Spleen (tissue), 7 donors: ENCODE data around the gene SYNPR.

Source experiments
- POLR2A ChIP-seq, 3 donors: fragments of 450-650 bp; IDR thresholded peaks; one replicate each; pipeline ENCODE4 v1.5.1; 2017; ENCODE audit warnings: antibody characterized with exemption in 3 of 3, mild to moderate bottlenecking in 1 of 3
- TF ChIP-seq, protein P1 (sequence below), 11 experiments: fragments of 200-600 bp in 7 of 11; fragments of 450-650 bp in 4 of 11; sonication (generic) in 4 of 11; IDR thresholded peaks in 8 of 11; conservative IDR thresholded peaks in 3 of 11; 1 replicate in 7 of 11; 2 replicates in 4 of 11; pipeline versions ENCODE4 v1.4.0 to v1.8.0; 2016 to 2021; ENCODE audit warnings: antibody characterized with exemption in 11 of 11, inconsistent platforms in 4 of 11, mild to moderate bottlenecking in 1 of 11
- donor health status: DM: no; HTN: no; CAD: no; lungs with moderate emphysema.
- donor health status: DM: no; HTN: no; CAD: no.
- donor health status: DM: no; HTN: no; CAD: no.

- TF ChIP-seq, protein P1, sequence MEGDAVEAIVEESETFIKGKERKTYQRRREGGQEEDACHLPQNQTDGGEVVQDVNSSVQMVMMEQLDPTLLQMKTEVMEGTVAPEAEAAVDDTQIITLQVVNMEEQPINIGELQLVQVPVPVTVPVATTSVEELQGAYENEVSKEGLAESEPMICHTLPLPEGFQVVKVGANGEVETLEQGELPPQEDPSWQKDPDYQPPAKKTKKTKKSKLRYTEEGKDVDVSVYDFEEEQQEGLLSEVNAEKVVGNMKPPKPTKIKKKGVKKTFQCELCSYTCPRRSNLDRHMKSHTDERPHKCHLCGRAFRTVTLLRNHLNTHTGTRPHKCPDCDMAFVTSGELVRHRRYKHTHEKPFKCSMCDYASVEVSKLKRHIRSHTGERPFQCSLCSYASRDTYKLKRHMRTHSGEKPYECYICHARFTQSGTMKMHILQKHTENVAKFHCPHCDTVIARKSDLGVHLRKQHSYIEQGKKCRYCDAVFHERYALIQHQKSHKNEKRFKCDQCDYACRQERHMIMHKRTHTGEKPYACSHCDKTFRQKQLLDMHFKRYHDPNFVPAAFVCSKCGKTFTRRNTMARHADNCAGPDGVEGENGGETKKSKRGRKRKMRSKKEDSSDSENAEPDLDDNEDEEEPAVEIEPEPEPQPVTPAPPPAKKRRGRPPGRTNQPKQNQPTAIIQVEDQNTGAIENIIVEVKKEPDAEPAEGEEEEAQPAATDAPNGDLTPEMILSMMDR (IDR thresholded peaks at IDR 0.05 in 8 of 11, conservative IDR thresholded peaks at IDR 0.05 in 3 of 11): no peak
- no peak for TF ChIP-seq POLR2A (IDR thresholded peaks at IDR 0.05)
Measured at GRCh38 chr3:63556401-63556800, 278.3 kb downstream of the SYNPR start.
